ENCODE measurements around the gene RAVER2.
A peak's percentile ranks its signal among the peaks of the same experiment; 100 is the strongest.
"Not testable (repeated sequence)": the region's sequence is repeated elsewhere in the genome, so short reads cannot be mapped to it uniquely, and the experiment has no call there.

RAVER2 gene

GRCh38 chr1:64721576-64722145, 23.2 kb upstream of the RAVER2 start:
- TF ChIP-seq, protein P1, sequence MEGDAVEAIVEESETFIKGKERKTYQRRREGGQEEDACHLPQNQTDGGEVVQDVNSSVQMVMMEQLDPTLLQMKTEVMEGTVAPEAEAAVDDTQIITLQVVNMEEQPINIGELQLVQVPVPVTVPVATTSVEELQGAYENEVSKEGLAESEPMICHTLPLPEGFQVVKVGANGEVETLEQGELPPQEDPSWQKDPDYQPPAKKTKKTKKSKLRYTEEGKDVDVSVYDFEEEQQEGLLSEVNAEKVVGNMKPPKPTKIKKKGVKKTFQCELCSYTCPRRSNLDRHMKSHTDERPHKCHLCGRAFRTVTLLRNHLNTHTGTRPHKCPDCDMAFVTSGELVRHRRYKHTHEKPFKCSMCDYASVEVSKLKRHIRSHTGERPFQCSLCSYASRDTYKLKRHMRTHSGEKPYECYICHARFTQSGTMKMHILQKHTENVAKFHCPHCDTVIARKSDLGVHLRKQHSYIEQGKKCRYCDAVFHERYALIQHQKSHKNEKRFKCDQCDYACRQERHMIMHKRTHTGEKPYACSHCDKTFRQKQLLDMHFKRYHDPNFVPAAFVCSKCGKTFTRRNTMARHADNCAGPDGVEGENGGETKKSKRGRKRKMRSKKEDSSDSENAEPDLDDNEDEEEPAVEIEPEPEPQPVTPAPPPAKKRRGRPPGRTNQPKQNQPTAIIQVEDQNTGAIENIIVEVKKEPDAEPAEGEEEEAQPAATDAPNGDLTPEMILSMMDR (IDR thresholded peaks at IDR 0.05; ENCODE audit: insufficient read depth, low read length, poor library complexity, severe bottlenecking): no peak

GRCh38 chr1:64727861-64728260, 17.0 kb upstream of the RAVER2 start:
- no peak for DNase-seq (ENCODE audit: extremely low read depth, insufficient read length)
- no peaks in the 10 kb centered on the region; the same call in 1 of the 2 replicates for H3K27me3 ChIP-seq (replicated peaks; ENCODE audit: control insufficient read depth, insufficient read depth, low read length)

More at GRCh38 chr1:64721576-64722145, 23.2 kb upstream of the RAVER2 start:
- Histone ChIP-seq H3K4me3 (replicated peaks; ENCODE audit: low read depth, low read length) (no peak overlapping the region), H3K27me3 (replicated peaks; ENCODE audit: control insufficient read depth, insufficient read depth, low read length) (no peaks in the 10 kb centered on the region; the same call in 1 of the 2 replicates), H3K36me3 (ENCODE audit: control insufficient read depth, insufficient read depth, low read length) (no peaks in the 10 kb centered on the region)
- no peak for DNase-seq (ENCODE audit: extremely low read depth, insufficient read length)

DNA sequence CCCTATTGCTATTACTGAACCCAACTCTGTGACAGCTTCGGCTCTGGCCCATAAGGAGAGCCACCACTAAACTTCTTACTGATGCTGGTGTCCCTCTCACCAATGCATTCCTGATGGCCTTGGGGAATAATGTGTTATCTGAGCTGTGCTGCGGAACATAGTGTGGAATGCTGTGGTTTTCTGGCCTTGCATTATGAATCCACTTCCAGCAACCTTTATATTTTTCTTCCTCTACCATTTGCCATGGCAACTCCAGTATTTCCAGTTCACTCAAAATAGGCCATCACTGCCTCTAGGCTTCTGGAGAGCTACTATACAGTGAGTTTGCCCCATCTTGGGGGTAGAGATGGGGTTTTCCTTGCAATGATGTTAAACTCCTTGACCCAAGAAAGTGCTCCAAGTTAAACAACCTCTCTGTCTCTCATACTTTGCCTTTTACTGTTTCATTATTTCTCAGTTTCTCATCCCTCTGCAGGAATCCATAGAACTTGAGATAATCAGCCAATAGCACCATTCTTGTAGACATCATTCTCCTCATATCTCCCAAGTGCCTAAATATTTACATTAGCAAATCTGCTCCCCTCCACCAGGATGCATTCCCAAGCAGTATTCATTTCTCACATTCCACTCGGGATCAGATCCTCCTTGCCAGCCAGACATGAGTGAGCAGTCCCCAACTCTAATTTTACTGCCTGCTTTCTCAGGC, 11.1 kb upstream of the RAVER2 start:
- H3K36me3 ChIP-seq (ENCODE audit: control insufficient read depth, insufficient read depth, low read length): no peaks in the 10 kb centered on the region
- H3K4me3 ChIP-seq (replicated peaks; ENCODE audit: low read depth, low read length): no peak overlapping the region
- TF ChIP-seq, protein P1 (IDR thresholded peaks at IDR 0.05; ENCODE audit: insufficient read depth, low read length, poor library complexity, severe bottlenecking): no peak
- H3K27me3 ChIP-seq (replicated peaks; ENCODE audit: control insufficient read depth, insufficient read depth, low read length): no peaks in the 10 kb centered on the region
- no peak for DNase-seq (ENCODE audit: extremely low read depth, insufficient read length)

More at GRCh38 chr1:64727861-64728260, 17.0 kb upstream of the RAVER2 start:
- no peak overlapping the region for H3K4me3 ChIP-seq (replicated peaks; ENCODE audit: low read depth, low read length)
- no peaks in the 10 kb centered on the region for H3K36me3 ChIP-seq (ENCODE audit: control insufficient read depth, insufficient read depth, low read length)
- TF ChIP-seq, protein P1 (IDR thresholded peaks at IDR 0.05; ENCODE audit: insufficient read depth, low read length, poor library complexity, severe bottlenecking): no peak

DNA sequence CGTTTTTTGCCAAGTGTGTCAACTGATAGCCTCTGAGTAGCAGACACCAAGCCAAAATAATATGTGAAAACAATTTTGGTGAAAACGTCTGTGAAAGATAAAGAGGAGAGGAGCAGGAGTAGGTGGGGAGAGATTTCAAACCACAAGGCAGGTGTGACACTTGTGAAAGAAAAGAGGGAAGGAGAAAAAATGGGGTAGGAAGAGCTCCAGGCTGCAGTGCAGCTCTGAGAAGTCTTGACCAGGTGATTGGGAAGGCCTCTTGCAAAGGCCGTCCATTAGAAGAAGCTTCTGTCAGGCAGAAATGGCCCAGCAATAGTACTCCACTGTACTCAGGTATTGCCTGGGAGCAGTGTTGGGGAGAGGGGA, 10.6 kb upstream of the RAVER2 start:
- TF ChIP-seq, protein P1 (IDR thresholded peaks at IDR 0.05; ENCODE audit: insufficient read depth, low read length, poor library complexity, severe bottlenecking): no peak
- H3K27me3 ChIP-seq (replicated peaks; ENCODE audit: control insufficient read depth, insufficient read depth, low read length): no peaks in the 10 kb centered on the region
- no peaks in the 10 kb centered on the region for H3K36me3 ChIP-seq (ENCODE audit: control insufficient read depth, insufficient read depth, low read length)
- no peak for DNase-seq (ENCODE audit: extremely low read depth, insufficient read length)
- H3K4me3 ChIP-seq (replicated peaks; ENCODE audit: low read depth, low read length): no peak overlapping the region

DNA sequence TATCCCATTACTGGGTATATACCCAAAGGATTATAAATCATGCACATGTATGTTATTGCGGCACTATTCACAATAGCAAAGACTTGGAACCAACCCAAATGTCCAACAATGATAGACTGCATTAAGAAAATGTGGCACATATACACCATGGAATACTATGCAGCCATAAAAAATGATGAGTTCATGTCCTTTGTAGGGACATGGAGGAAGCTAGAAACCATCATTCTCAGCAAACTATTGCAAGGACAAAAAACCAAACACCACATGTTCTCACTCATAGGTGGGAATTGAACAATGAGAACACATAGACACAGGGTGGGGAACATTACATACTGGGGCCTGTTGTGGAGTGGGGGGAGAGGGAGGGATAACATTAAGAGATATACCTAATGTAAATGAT, 4.2 kb upstream of the RAVER2 start:
- H3K36me3 ChIP-seq (ENCODE audit: control insufficient read depth, insufficient read depth, low read length); DNase-seq (ENCODE audit: extremely low read depth, insufficient read length); H3K27me3 ChIP-seq (replicated peaks; ENCODE audit: control insufficient read depth, insufficient read depth, low read length); H3K4me3 ChIP-seq (replicated peaks; ENCODE audit: low read depth, low read length): not testable (repeated sequence)

- no peaks in the 10 kb centered on the region; the same call in 1 of the 2 replicates for H3K27me3 ChIP-seq (replicated peaks; ENCODE audit: control insufficient read depth, insufficient read depth, low read length)
- TF ChIP-seq, protein P1 (IDR thresholded peaks at IDR 0.05; ENCODE audit: insufficient read depth, low read length, poor library complexity, severe bottlenecking): no peak
- no peaks in the 10 kb centered on the region for H3K36me3 ChIP-seq (ENCODE audit: control insufficient read depth, insufficient read depth, low read length)
- no peak for DNase-seq (ENCODE audit: extremely low read depth, insufficient read length)
- H3K4me3 ChIP-seq (replicated peaks; ENCODE audit: low read depth, low read length): peak overlapping the region; percentile 46; the same call in 1 of the 2 replicates
These were observed 852 bp upstream of the RAVER2 start for GRCh38 chr1:64743954-64744491.

Data from GM06990 (cell line).